ENCODE results near the gene CD53. TPM values are rescaled to one million over a fixed set of nuclear protein-coding genes. Genes with fewer than 3 reads are reported as not detected.

The CD53 gene
- total RNA-seq, 1 experiment from 2014 or later, result 0.49 TPM

GRCh38 chr1:110877776-110878175 is 4.8 kb downstream of the CD53 start:
- ChIA-PET CTCF (no interaction called here), POLR2A (no interaction called here)
- H3K36me3 ChIP-seq (ENCODE audit: control insufficient read depth, insufficient read depth, low read length), result no peaks in the 10 kb centered on the region; the same call in 1 of the 2 replicates
- H3K27me3 ChIP-seq (ENCODE audit: control insufficient read depth, insufficient read depth, low read length), result no peaks in the 10 kb centered on the region
- H3K4me3 ChIP-seq (ENCODE audit: low read depth in 2 of 2, low read length in 2 of 2), result no peak overlapping the region
- ATAC-seq (no peak), DNase-seq (ENCODE audit: low read depth, low spot score) (no peak)
- intact Hi-C loops (cut with micrococcal nuclease; ENCODE audit: unreplicated experiment), result no loop called here
- H3K9me3 ChIP-seq (ENCODE audit: control insufficient read depth, insufficient read depth, low read depth, low read length), result no peaks in the 10 kb centered on the region
- H3K27ac ChIP-seq (ENCODE audit: low read length), result no peak overlapping the region
- in situ Hi-C loops (cut with HindIII; ENCODE audit: low pct_unique_long_range_greater_than_20kb, low sequenced_read_pairs), result no loop called here
- no peaks in the 10 kb centered on the region for H3K4me1 ChIP-seq (ENCODE audit: control insufficient read depth, insufficient read depth, low read length)
- no TSS peak for BruUV-seq (replicated peaks)
- TF ChIP-seq TCF7L2 (IDR thresholded peaks at IDR 0.05; ENCODE audit: low read depth, low read length) (no peak), REST (IDR thresholded peaks at IDR 0.05; ENCODE audit: insufficient read depth in 1 of 2, low read depth in 2 of 2, low read length in 1 of 2) (no peak), CTCF (IDR thresholded peaks at IDR 0.05) (no peak), POLR2AphosphoS5 (IDR thresholded peaks at IDR 0.05; ENCODE audit: low read depth, low read length) (no peak), SIN3A (IDR thresholded peaks at IDR 0.05; ENCODE audit: borderline replicate concordance, insufficient read depth, low read depth, low read length) (no peak)

- H3K27ac ChIP-seq (ENCODE audit: low read length), result no peak overlapping the region
- H3K36me3 ChIP-seq (ENCODE audit: control insufficient read depth, insufficient read depth, low read length), result no peaks in the 10 kb centered on the region; the same call in 1 of the 2 replicates
- POLR2A ChIA-PET, result no interaction called here
- CTCF ChIA-PET, result no interaction called here
- H3K4me3 ChIP-seq (ENCODE audit: low read depth in 2 of 2, low read length in 2 of 2), result no peak overlapping the region
- intact Hi-C loops (cut with micrococcal nuclease; ENCODE audit: unreplicated experiment) (no loop called here), in situ Hi-C loops (cut with HindIII; ENCODE audit: low pct_unique_long_range_greater_than_20kb, low sequenced_read_pairs) (no loop called here)
- H3K27me3 ChIP-seq (ENCODE audit: control insufficient read depth, insufficient read depth, low read length), result no peaks in the 10 kb centered on the region
- TF ChIP-seq POLR2AphosphoS5 (IDR thresholded peaks at IDR 0.05; ENCODE audit: low read depth, low read length) (no peak), CTCF (IDR thresholded peaks at IDR 0.05) (no peak), SIN3A (IDR thresholded peaks at IDR 0.05; ENCODE audit: borderline replicate concordance, insufficient read depth, low read depth, low read length) (no peak), TCF7L2 (IDR thresholded peaks at IDR 0.05; ENCODE audit: low read depth, low read length) (no peak), REST (IDR thresholded peaks at IDR 0.05; ENCODE audit: insufficient read depth in 1 of 2, low read depth in 2 of 2, low read length in 1 of 2) (no peak)
- no peaks in the 10 kb centered on the region for H3K9me3 ChIP-seq (ENCODE audit: control insufficient read depth, insufficient read depth, low read depth, low read length)
- BruUV-seq (replicated peaks), result no TSS peak
- no peak for DNase-seq (ENCODE audit: low read depth, low spot score)
- ATAC-seq, result no peak
- no peaks in the 10 kb centered on the region for H3K4me1 ChIP-seq (ENCODE audit: control insufficient read depth, insufficient read depth, low read length)
Measured at GRCh38 chr1:110878591-110878990, 5.6 kb downstream of the CD53 start.
